HG03066 (cell line): ENCODE data around the gene ENO2.

Experiments
- ATAC-seq: cut with Tn5 transposase; IDR thresholded peaks from one replicate; pipeline ENCODE4 v1.9.1; 2021; ENCODE audit warnings: low read depth; ENCODE audit not compliant: unreplicated experiment

ENO2 gene

DNA sequence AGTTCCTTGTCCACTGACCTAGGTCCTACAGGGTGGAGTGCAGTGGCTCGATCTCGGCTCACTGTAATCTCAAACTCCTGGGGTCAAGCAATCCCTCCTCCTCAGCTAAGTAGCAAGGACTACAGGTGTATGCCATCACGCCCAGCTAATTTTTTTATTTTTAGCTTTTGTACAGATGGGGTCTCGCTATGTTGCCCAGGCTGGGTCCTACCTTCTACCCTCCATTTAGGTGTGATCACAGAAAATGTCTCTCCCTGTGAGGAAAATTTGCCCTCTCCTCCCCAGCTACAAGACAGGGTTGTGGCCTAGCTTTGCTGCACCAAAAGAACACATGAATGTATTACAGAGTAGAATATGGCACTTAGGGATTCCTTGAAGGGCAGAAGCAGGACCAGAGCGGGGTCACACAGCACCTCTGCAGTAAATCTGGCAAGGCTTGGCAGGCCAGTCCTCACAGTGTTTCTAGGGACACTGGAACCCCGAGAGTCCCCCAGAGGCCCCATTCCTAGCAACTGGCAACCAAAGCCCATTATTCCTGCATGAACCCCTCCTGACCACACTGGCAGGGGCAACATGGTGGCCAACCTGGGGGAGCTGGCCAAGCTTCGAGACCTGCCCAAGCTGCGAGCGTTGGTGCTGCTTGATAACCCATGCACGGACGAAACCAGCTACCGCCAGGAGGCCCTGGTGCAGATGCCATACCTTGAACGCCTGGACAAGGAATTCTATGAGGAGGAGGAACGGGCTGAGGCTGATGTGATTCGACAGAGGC lies 2.0 kb upstream of the ENO2 start:
- ATAC-seq, result no peak

DNA sequence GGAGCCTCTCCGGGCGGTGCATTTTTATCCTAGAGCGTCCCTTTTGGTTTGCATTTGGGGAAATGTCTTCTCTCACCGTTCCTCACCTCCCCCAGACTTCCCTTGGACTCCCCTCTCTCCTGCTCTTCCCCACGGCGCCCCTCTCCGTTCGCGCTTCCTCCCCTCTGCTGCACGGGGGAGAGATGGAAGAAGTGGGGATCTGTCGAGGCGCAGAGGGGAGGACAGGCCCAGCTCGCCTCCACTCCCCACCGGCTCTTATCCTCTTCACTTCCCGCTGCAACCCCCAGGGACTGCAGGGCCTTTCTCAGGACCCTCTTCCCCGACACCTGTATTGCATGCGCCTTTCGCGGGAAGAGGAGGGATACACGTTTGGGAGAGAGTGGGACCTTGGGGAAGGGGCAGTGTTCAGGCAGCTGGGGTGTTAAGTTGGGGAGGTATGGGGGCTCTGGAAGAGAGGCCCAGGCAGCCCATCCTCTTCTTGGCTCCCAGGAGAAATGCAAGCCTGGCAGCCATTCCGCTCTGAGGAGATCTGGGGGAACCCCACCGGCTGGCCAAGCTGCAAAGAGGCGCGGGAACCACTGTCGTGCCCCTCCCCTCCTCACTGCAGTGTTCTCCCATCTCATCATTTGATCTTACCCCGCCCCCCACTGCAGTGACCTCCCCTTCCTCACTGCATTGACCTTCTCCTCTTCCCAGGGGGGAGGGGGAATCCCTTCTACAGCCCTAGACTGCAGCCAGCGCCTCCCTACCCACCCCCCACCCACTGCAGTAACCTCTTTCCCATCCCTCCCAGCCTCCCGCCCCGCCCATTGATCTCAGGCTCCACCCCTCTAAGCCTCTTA lies 788 bp downstream of the ENO2 start:
- no peak for ATAC-seq

DNA sequence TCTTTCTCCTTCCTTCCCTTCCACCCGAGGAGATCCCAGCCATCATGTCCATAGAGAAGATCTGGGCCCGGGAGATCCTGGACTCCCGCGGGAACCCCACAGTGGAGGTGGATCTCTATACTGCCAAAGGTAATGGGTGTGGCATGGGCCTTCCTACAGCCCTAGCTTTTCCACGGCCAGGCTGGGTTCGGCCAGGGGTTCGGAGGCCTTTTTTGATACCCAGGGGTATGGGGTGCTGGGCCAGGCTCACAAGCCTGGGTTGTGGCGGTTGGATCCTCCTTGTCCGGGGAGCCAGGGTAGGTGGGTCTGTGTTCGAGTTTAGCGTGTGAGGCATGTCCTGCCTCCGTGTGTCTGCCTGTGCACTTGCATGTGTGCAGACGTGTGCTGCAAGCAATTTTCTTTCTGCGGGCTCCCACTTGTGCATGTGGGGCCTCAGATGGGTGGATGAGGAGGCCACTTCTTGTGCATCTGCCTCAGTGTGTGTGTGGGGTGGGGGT lies 1.5 kb downstream of the ENO2 start:
- ATAC-seq, result no peak

DNA sequence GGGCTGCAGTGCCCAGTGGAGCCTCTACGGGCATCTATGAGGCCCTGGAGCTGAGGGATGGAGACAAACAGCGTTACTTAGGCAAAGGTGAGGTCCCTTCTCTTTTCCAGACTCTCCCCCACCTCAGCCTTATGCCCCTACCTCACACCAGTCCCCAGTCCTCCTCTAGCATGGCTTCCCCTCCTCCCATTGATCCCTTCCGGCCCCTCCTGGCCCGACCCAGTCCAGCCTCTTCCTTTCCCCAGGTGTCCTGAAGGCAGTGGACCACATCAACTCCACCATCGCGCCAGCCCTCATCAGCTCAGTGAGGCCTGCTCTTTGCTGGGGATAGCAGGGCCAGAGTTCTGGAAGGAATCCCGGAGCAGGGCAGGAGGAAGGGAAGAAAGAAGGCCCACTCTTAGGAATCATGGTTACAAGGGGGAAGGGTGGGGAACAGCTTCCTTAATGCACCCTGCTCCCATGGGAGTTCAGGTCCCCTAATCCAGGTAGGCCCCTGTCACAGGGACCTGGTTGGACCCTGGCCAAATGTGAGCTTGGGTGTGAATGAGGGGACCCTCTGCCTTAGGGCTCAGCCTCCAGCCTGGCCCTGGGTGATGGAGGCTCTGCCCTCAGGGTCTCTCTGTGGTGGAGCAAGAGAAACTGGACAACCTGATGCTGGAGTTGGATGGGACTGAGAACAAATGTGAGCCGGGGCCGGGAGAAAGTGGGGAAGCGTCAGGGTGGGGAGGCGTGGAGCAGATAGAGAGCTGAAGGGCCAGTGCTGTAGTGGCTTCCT lies 2.2 kb downstream of the ENO2 start:
- no peak for ATAC-seq

DNA sequence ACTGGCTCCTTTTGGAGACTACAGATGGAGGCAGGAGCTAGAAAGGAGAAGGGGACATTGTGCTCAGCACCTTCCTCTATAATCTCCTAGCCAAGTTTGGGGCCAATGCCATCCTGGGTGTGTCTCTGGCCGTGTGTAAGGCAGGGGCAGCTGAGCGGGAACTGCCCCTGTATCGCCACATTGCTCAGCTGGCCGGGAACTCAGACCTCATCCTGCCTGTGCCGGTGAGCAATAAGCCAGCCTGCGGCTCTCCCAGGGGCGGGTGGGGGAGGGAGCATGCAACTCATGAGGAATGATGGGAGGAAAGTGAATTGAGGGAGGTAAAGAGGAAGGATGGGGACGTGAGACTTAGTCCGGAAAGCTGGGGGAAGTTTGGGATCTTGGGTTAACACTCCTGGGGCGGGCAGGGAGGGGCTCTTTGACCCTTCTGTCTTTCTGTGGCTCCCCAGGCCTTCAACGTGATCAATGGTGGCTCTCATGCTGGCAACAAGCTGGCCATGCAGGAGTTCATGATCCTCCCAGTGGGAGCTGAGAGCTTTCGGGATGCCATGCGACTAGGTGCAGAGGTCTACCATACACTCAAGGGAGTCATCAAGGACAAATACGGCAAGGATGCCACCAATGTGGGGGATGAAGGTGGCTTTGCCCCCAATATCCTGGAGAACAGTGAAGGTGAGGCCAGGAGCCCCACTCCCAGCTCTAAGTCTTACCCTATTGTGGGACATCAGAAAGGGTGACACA lies 3.3 kb downstream of the ENO2 start:
- no peak for ATAC-seq

DNA sequence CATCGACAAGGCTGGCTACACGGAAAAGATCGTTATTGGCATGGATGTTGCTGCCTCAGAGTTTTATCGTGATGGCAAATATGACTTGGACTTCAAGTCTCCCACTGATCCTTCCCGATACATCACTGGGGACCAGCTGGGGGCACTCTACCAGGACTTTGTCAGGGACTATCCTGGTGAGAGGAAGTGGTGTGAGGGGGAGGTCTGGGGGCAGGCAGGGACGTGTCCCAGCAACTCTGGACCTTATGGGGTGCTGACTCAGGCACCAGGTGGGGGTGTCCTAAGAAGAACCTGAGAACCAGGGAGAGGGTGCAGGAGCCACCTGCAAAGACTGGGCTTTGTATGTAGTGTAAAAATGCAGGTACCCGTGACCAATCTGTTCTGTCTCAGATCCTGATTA lies 5.2 kb downstream of the ENO2 start:
- no peak for ATAC-seq

DNA sequence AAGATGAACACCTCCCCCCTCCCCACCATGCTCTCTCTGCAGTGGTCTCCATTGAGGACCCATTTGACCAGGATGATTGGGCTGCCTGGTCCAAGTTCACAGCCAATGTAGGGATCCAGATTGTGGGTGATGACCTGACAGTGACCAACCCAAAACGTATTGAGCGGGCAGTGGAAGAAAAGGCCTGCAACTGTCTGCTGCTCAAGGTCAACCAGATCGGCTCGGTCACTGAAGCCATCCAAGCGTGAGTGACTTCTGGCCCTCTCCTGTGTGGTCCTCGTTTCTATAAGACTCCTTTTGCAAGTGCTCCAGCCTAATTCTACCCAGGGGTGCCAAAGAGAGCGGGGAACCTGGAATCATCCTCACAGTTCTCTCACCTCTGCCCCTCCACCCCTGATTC lies 7.2 kb downstream of the ENO2 start:
- ATAC-seq, result no peak

DNA sequence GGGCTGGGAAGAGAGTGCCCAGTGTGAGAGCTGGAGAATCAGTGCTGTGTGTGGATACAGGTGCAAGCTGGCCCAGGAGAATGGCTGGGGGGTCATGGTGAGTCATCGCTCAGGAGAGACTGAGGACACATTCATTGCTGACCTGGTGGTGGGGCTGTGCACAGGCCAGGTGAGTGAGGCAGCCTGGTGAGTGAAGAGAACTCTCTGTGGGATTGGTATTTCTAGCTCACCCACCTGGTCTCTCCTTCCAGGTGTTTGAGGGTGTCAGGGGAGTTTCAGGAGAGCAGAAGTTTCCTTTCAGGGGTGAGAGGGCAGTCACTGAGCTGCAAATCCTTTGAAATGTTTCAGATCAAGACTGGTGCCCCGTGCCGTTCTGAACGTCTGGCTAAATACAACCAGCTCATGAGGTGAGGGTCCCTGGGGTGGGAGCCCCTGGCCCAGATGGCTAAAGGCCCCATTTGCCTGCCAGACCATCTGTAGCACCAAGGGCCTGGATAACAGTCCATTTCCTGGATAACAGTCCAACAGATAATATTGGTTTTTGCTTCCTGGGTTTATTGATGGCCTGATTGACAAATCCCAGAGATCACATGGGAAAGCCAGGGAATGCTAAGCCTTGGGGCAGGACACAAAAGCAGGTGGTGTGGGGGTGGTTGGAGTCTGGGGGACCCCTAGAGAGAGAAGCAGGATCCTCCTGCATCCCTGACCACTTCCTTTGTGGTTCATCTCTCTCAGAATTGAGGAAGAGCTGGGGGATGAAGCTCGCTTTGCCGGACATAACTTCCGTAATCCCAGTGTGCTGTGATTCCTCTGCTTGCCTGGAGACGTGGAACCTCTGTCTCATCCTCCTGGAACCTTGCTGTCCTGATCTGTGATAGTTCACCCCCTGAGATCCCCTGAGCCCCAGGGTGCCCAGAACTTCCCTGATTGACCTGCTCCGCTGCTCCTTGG lies 7.9 kb downstream of the ENO2 start:
- peak; percentile 48 for ATAC-seq

DNA sequence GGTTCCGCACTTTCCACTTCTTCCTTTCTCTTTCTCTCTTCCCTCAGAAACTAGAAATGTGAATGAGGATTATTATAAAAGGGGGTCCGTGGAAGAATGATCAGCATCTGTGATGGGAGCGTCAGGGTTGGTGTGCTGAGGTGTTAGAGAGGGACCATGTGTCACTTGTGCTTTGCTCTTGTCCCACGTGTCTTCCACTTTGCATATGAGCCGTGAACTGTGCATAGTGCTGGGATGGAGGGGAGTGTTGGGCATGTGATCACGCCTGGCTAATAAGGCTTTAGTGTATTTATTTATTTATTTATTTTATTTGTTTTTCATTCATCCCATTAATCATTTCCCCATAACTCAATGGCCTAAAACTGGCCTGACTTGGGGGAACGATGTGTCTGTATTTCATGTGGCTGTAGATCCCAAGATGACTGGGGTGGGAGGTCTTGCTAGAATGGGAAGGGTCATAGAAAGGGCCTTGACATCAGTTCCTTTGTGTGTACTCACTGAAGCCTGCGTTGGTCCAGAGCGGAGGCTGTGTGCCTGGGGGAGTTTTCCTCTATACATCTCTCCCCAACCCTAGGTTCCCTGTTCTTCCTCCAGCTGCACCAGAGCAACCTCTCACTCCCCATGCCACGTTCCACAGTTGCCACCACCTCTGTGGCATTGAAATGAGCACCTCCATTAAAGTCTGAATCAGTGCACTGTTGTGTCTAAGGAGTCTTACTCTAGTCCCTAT lies 8.8 kb downstream of the ENO2 start:
- no peak for ATAC-seq

DNA sequence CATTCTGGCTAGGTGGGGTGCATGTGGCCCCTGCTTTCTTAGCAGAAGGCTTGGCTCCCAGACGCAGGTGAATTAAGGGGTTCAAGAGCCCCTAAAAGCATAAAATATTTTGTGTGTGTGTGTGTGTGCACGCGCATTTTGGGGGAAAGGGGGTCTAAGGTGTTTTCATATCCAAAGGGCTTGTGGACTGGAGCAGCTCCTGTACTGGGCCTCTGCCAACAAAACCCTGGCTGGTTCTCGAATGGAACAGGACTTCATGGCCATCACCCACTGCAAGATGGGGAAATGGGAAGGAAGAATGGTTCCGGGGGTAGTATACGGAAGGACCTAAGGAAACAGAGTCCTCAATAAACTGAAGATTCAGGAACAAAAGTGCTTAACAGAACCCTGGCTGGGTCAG lies 9.5 kb downstream of the ENO2 start:
- ATAC-seq, result no peak

DNA sequence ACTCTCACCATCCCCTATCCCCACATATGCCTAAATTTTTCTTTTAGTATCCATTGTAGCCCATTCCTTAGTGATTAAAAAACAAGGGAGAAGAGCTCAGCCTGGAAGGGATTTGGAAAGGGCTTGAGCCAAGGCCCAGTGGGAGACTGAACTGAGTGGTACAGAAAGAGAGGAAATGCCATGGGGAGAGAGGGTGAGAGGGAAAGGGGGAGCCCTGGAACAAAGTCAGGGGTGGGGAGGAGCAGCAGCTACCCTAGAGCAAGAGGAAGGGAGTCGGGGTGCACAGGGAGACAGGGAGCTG lies 10.8 kb downstream of the ENO2 start:
- no peak for ATAC-seq

DNA sequence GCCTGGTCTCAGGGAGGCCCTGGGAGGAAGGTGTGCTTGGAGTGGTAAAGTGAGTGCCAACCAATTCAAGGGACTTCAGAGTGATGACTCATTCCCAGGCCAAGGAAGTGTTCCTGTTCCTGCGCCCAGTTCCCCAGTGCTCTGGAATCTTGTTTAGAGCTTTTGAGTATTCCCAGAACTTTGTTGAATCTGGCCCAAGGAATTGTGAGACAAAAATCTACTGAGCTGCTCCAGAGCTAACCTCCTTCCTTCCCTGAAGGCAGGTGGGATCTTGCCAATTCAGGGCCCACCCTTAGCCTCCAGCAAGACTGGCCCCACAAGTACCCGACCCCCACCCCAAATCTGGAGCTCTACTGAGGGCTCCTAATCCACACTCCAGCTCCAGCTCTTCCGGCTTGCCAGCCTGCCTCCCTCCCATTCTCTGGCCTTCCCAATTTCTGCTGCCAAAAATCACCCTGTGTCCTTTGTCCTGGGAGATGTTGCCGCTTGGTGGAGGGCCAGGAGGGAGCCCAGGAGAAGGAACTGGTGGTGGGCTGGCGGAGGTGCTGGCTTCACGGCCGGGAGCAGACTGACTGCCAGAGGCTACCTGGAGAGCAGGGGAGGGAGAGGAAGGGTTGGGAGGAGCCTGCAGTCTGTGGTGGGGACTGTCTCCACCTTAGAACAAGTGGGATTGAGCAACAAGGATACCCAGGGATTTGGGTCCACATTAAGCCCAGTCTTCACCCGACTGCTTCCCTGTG lies 11.3 kb downstream of the ENO2 start:
- no peak for ATAC-seq

DNA sequence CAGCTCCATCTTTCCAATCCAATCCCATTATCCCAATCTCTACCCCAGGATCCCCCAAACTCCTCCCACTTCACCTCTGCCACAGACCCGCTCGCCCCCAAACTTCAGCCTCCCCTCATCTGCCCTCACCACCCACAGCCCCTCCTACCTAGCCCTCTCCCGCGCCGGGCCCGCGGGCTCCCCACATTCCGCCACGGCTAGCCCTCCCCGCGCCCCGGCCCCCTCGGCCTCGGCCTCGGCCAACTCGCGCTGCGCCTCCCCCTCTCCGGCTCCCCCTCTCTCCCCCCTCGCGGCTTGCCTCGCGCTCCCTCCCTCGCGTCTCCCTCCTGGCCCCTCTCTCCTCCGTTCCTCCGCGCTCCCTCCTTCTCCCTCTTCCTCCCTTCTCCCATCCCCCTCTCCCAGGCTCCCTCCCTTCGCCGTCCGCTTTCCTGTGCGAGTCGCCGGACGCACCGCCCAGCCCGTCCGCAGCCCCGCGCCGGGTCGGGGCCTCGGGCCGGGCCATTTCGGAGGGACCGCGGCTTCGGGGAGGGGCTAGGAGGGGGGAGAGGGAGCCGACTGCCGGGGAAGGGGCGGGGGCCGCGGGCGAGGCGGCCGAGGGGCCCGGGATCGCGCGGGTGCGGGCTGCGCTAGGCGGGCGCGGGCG lies 13.1 kb downstream of the ENO2 start, which contains the start of gene ATN1:
TSS of gene ATN1 (plus strand) at position 581 of the 643 bp plus-strand sequence. CDS start 6,043 bp downstream, outside the sequence.
- no peak for ATAC-seq

DNA sequence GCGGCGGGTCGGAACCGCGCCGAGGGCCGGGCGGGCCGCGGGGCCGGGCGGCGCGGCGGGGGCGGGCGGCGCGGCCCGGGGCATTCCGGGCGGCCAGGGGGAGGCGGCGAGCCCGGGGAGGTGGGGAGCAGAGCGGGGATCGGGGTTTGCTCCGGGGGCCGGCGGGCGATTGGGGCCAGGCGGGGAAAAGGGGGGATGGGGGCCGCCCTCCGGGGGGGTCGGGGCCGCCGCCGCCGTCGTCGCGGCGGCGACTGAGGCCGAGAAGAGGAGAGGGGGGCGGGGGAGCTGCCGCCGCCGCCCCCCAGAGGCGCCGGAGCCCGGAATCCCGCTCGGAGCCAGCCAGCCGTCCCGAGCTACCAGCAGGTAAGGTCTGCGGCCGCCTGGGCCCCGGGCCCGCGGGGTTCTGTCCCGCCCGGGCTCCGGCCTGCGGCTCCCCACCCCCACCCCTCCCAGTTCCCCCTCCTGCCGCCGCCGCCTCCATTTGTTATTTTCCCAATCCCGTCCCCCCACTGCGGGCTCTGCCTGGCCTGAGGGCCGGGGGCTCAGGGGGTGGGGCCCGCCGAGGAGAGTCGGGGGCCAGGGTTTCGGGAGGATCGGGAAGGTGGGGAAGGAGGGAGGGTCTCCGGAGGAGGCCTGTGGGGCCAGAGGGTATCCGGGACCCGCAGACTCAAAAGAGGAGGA lies 13.8 kb downstream of the ENO2 start:
- no peak for ATAC-seq

DNA sequence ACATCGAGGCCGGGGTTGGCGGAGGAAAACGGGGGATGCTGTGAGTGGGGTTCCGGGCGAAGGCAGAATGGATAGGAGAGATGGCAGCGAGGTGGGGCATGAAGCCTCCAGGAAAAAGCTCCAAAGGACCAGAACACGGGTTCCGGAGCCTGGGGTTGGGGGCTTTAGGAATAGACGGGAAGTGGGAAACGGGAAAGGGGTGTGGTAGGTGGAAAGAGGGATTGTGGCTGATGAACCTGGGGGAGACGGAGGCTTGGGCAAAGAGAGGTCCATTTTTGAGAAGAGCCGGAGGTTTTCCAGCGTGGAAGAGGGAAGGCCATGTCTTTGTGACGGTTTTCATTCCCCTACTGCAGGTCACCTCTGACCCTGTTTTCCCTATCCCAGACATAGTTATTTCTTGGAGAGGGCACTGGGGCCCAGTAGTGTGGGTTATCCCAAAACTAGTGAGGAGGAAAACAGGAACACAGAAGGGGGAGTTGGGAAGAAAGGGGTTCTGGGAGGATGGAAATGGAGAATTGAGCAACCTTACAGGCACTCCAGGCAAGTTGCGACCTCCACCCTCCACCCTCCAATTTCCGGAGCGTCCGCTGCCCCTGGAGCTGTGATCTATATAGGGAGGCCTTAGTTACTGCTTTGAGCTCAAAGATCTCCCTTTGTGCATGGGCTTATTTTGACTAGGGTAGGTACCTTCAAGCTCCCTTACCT lies 14.5 kb downstream of the ENO2 start:
- ATAC-seq, result no peak
